Measurements from ENCODE around the gene PARP15. TPM values are rescaled to one million over a fixed set of nuclear protein-coding genes. Genes with fewer than 3 reads are reported as not detected.
"Not testable (repeated sequence)": the region's sequence is repeated elsewhere in the genome, so short reads cannot be mapped to it uniquely, and the experiment has no call there.

The PARP15 gene
- under 1 TPM; 0.27 to 0.43 (median 0.36) TPM for polyA plus RNA-seq (ENCODE audit: insufficient read length in 3 of 3)
- long read RNA-seq, donor 1, result 0 reads
- long read RNA-seq, donor 2, result 0 reads
- long read RNA-seq, donor 3, result 0 reads
- long read RNA-seq, donor 4, result 0 reads
- long read RNA-seq, donor 5, result 0 reads
- long read RNA-seq, donor 6, partial matches to known transcripts, result 0 of 1 reads
- long read RNA-seq, donor 6, other reads (novel, unspliced or antisense), result 0 of 1 reads
- long read RNA-seq, donor 7, result 0 reads
- long read RNA-seq, donor 8, result 0 reads
- long read RNA-seq, donor 9, result 0 reads
- long read RNA-seq, donor 10, result 0 reads
- long read RNA-seq, donor 11, result 0 reads
- long read RNA-seq, donor 12, result 0 reads
- long read RNA-seq, donor 13, result 0 reads
- long read RNA-seq, donor 14, result 0 reads
- long read RNA-seq, donor 15, result 0 reads
- long read RNA-seq, donor 16, result 0 reads

DNA sequence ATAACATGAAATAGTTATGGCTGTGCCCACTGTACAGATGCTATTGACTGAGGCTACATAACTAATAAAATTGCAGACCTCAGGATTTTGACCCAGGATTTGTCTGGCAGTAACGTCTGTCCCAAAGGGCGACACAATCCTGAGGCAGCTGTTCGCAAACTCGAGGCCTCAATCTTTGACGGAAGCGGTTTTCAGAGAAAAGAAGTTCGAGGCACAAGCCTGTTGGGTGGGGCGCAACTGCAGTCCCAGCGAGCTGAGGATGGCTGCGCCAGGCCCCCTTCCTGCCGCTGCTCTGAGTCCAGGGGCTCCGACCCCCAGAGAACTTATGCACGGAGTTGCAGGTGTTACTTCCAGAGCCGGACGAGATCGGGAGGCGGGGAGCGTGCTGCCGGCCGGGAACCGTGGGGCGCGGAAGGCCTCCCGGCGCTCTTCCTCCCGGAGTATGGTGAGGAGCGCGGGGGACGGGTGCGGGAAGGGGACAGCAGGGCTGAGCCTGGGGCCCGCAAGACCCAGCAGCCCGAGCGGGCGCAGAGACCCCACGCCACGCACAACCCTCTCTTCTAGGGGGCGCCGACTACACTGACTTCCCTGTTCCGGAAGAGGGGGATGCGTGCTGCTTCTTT is at the start of gene PARP15:
TSS of gene PARP15 (plus strand) at position 242 of the 623 bp plus-strand sequence. CDS start at position 260, 18 bp downstream.
- DNase-seq, result no peak

GRCh38 chr3:122530164-122530563 is 47.3 kb upstream of the PARP15 start:
- DNase-seq, result no peak

DNA sequence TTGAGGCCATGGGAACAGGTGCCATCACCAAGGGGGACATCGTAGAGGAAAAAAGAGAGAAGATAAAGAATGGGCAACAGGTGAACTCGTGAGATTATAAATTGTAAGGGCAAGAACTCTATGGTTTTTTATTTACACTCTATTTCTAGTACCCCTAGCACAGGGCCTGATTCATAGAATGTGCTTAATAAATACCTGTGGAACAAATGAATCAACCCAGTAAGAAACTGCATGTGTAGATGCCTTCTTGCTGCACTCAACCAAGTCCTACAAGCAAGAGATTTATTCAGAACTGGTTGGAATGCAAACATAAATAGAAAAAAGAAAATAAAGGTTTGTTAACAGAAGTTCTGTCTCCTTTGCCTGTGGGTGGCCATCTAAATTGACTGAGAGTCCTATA is 44.0 kb upstream of the PARP15 start:
- DNase-seq, result no peak

DNA sequence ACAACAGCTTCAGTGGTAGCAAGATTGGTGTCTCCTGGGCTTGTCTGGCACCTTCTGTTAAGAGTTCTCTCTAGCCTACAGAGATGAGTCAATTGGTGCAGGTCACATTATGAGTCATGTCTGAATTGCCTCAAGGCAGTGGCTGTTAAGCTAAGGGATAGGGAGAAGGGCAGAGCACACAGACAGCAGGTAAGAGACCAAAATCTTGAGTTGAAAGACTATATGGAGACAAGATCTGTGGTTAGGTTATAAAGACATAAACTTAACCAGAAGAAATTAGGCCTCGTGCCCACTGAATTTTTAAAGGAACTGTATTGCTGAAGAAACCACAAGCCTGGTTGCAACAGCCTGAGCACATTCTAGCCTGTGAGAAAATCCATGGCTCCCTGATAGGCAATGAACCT is 43.5 kb upstream of the PARP15 start:
- DNase-seq, result no peak

GRCh38 chr3:122535964-122536631 is 41.4 kb upstream of the PARP15 start:
- DNase-seq, result no peak

DNA sequence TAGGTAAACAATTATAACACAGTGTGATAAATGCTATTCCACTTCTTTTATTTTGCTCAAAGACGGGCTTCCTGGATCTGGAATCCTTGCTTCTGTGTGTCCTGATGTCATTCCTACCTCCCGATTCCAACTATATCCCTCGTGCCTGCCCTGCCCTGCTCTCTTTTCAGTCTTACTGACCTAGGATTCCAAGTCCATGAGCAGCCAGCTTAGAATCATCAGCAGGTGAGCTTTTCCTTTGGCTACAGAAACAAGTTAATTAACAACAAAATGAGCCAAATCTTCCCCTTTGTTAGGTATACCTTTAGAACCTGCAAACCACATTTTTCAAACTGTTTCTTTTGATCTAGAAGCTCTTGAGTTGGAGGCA is 40.8 kb upstream of the PARP15 start:
- no peak for DNase-seq

GRCh38 chr3:122538956-122539490 is 38.4 kb upstream of the PARP15 start:
- DNase-seq, result no peak

- no peak for DNase-seq
These were observed 31.3 kb upstream of the PARP15 start for GRCh38 chr3:122546151-122546550.

GRCh38 chr3:122548076-122548475 is 29.4 kb upstream of the PARP15 start:
- DNase-seq, result no peak

DNA sequence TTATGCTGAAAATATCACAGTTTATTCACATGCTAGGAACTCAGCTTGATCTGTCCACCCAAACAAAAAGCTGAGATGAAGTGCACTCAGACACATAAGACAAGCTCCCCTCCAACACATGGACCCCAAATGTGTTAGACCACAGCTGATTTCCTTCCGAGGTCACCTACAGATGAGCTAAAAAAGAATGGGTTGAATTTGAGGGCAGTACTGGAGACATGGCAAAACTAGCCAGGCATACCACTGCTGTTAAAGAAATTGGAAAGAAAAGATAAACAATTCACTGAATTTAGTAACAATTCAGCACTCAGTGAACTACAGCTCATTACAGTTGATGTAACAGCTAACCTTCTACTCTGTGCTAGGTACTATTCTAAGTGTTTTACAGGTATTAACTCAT is 28.8 kb upstream of the PARP15 start:
- DNase-seq, result no peak

DNA sequence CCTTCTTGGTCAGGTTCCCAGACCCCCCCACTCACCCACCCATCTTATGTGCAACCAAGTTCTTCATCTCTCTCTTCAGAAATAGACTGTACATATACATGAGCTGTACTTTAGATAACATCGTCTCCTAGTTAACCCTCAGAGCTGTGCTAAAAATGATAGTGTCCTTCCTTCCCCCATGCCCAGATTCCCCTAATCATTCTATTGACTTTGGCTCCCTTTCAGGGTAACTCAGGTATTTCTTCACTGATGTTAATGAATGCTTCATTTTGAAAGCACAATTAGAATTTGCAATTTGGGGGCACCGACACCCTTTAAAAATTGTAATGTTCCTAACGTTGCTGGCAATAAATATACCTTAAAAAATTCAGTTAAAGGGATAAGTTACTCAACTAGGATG is 24.3 kb upstream of the PARP15 start:
- no peak for DNase-seq

DNA sequence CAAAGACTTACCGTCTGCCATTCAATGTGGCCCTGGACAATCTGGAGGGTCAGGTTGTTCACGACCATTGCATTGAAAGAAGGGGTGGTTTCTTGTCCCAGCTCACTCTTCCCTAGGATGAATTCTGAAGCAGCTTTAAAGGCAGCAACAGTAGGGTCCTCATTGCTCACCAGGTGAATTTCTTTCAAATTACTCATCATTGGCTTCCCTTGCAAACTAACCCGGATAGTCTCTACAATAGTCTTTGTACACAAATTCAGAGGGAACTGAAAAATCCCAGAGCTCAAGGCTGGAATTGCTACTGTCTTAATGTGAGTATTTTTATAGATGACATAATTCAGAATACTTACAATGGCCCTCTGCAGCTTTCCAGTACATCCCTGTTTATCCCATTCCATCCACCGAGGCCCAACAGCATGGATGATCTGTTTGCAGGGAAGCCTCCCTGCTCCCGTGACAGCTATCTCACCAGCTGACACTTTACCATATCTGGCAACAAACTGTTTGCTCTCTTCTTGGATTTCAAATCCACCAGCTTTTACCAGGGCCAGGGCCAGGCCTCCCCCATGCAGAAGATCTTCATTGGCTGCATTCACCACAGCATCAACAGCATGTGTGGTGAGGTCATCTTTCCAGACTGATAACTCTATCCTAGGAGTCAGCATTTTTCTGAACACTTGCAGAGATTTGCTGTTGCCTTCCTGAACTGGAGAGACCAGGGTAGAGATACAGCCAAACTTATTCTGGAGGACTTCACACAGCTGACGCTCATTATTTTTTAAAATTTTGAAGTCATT is 22.0 kb upstream of the PARP15 start:
- DNase-seq, result no peak

DNA sequence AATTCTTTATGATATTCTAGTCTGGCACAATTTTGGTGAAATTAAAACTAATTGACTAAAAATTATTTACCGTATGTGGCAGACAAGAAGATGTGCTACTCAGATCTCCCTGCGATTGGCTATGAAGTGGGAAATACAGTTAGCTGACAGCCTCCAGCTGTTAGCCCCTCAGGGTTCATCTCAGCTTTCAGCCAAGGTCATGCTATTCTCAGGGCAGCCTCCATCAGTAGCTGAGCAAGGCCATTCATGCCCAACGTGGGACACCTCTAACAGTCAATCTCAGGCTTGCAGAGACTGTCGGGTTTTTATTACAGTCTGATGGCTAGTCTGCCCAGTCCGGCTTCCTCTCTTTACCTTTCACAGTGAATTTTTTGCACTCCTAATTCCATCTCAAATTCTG is 20.1 kb upstream of the PARP15 start:
- peak; percentile 48 for DNase-seq

GRCh38 chr3:122558605-122559004 is 18.8 kb upstream of the PARP15 start:
- no peak for DNase-seq

DNA sequence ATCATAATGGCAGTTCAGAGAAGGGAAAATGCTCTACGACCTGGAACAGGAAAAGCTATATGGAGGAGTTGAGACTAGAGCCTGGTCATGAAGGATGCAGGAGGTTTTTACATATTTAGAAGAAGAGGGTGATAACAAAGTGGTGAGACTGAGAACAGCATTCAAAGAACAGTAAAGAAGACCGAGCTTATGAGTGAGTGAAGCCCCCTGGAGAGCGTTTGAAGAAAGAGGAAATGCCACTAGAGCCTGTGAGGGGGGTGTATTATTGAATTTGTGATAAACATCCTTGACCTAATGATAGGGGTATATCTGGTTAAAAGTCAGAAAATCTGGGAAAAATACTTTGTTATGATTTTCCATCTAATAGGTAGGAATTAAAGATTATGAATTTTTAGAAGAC is 17.5 kb upstream of the PARP15 start:
- no peak for DNase-seq

- DNase-seq, result peak; percentile 73
These were observed 16.8 kb upstream of the PARP15 start for GRCh38 chr3:122560680-122561079.

DNA sequence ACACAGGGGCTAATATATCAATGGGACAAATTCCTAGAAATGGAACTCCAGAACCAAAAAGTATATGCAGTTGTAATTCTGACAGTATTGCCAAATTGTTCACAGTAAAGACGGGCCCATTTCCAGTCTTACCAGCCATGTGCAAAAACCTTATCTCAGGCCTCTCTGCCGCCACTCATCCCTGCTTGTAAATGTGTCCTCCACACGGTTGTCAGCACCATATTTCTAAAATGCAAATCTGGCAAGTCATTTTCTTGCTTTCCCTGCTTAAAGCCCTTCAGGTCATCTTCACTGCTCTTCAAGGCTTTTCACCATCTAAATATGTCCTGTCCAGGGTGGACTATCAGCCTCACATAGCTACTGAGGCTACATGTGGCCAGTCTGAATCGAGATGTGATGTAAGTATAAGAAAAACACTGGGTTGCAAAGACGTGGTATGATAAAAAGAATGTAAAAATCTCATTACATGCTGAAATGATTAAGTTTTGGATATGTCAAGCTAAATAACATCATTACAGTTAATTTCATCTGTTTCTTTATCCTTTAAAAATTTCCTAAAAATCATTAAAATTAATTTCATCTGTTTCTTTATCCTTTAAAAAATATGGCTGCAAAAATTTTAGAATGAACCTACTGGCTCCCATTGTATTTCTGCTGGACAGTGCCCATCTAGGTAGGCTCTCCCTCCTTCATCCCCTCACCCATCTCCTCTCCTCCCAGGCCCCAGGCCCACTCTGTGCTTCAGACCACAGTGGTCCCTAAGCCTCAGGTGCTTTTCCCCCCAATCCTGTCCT is 14.3 kb upstream of the PARP15 start:
- DNase-seq, result no peak

DNA sequence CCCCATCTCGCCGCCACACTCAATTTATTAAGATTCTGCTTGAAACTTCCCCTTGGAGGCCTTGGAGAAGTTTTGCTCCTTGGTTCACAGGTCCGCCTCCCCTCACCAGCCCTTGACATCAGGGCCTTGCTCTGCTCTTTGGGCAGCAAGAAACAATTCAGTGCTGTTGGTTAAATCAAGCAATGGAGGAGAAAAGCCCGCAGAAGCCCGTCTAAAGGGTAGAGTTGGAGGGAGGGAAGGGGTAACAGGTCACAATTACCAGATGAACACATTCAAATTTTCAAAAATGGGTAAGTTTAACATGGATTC is 13.8 kb upstream of the PARP15 start:
- no peak for DNase-seq

DNA sequence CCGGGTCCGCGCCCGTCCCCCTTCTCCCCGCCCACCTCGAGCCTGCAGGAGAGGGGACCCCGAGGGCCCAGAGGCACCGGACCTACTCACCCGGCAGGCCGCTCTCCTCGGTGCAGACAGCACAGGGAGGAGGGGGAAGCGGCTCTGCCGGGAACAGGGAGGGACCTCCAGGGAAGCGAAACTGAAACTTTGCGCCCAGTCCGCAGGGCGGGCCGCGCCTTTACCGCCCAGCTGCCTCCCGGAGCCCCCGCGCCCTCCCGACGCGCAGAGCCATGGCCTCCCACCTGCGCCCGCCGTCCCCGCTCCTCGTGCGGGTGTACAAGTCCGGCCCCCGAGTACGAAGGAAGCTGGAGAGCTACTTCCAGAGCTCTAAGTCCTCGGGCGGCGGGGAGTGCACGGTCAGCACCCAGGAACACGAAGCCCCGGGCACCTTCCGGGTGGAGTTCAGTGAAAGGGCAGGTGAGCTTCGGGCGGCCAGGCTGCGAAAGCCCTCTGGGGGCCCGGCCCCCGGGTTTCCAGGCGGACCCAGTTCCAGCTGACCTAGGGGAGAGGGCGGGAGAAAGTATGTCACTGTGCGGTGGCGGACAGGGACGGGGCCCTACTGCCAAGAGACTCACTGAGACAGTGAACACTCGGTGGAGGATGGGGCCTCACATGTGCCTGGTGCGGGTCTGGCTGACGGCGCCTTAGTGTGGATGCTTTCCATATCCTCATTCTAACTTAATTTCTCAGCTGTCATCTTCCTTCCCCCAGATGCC is 13.1 kb upstream of the PARP15 start, which contains the start of the genes DTX3L and PARP9:
TSS of gene DTX3L (plus strand) at position 184 of the 758 bp plus-strand sequence. CDS start at position 273, 89 bp downstream.
TSS of gene PARP9 (minus strand) at position 146 of the 758 bp plus-strand sequence. CDS start 4,680 bp downstream, outside the sequence.
- DNase-seq, result peak; percentile 81

DNA sequence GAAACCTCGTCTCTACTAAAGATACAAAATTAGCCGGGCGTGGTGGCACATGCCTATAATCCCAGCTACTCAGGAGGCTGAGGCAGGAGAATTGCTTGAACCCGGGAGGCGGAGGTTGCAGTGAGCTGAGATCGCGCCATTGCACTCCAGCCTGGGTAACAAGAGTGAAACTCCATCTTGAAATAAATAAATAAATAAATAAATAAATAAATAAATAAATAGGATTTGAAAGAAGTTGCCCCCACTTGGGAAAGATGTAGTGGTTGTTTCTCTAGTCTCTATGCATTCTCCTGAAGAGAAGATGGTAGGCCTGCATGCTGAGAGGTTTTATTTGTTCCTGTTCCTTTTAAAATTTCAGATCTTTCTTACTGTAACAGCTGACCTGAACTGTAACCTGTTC is 9.3 kb upstream of the PARP15 start:
- DNase-seq, result not testable (repeated sequence)
